HepG2 (cell line): ENCODE data around the gene PSAP. TPM values are rescaled to one million over a fixed set of nuclear protein-coding genes. Genes with fewer than 3 reads are reported as not detected.
A peak's percentile ranks its signal among the peaks of the same experiment; 100 is the strongest.
"Not testable (repeated sequence)": the region's sequence is repeated elsewhere in the genome, so short reads cannot be mapped to it uniquely, and the experiment has no call there.

Source experiments
- ATAC-seq: fragments of 200-7000 bp; cut with Tn5 transposase; 3 replicates; pipeline ENCODE4 v1.9.1; 2020; ENCODE audit warnings: mild to moderate bottlenecking, moderate library complexity
- BruUV-seq: library from RNA; stranded (reverse); fragments of 400-500 nt; replicated peaks from 2 replicates; lab custom pipeline; 2021; lab: Mats Ljungman, UMichigan
- CTCF ChIA-PET: fragments of 300-600 bp; formaldehyde crosslinking; extraction: SDS; loops from one replicate; lab custom pipeline; 2021; ENCODE audit warnings: low total read pairs, inconsistent platforms, low intra/inter-chr PET ratio; lab: Yijun Ruan, JAX
- POLR2A ChIA-PET: fragments of 350-600 bp; sonication (Branson Sonifier 250); formaldehyde crosslinking; loops from one replicate; lab custom pipeline; 2020; ENCODE audit warnings: antibody characterized with exemption, inconsistent platforms; lab: Yijun Ruan, JAX
- DNase-seq: peaks from one replicate; pipeline ENCODE4 v3.0.0-alpha.2; 2015; ENCODE audit warnings: low spot score
- FAIRE-seq: peaks from 3 replicates; lab custom pipeline; 2011; peaks lifted over from hg19 to GRCh38; lab: Jason Lieb, UNC
- H2AFZ ChIP-seq: one replicate; pipeline ENCODE4 v1.6.1; 2011; ENCODE audit warnings: low read length, inconsistent platforms
- H3K27ac ChIP-seq: fragments of 300-600 bp; 3 replicates; pipeline ENCODE4 v1.8.0; 2011; ENCODE audit warnings: mixed run types, mild to moderate bottlenecking, mixed read lengths, low read length, inconsistent platforms; ENCODE audit not compliant: insufficient read depth; ENCODE audit errors: extremely low read length
- H3K27me3 ChIP-seq, 2 experiments: fragments of 200-600 bp in 1 of 2; 2 replicates in 1 of 2; 3 replicates in 1 of 2; pipeline versions ENCODE4 v1.6.0 to v1.8.0; 2011; ENCODE audit warnings: low read length in 2 of 2, mild to moderate bottlenecking in 2 of 2, moderate library complexity in 2 of 2, inconsistent platforms in 1 of 2; ENCODE audit not compliant: insufficient read depth in 2 of 2, control insufficient read depth in 1 of 2
- H3K36me3 ChIP-seq, 2 experiments: fragments of 200-600 bp in 1 of 2; replicated peaks in 1 of 2; 2 replicates in 1 of 2; 3 replicates in 1 of 2; pipeline versions ENCODE4 v1.5.1 to v1.8.0; 2011; ENCODE audit warnings: low read length in 2 of 2, inconsistent platforms in 1 of 2; ENCODE audit not compliant: insufficient read depth in 2 of 2, control insufficient read depth in 1 of 2
- H3K4me1 ChIP-seq: 2 replicates; pipeline ENCODE4 v1.5.1; 2012; ENCODE audit warnings: low read length, inconsistent platforms; ENCODE audit not compliant: insufficient read depth
- H3K4me2 ChIP-seq: 2 replicates; pipeline ENCODE4 v1.6.0; 2011; ENCODE audit warnings: low read depth, low read length, inconsistent platforms
- H3K4me3 ChIP-seq, 3 experiments: fragments of 200-600 bp in 1 of 3; sonication (generic), shearing (Covaris generic) in 1 of 3; replicated peaks in 1 of 3; 2 replicates each; pipeline ENCODE4 v1.5.1; 2011 to 2016; ENCODE audit warnings: low read length in 3 of 3, inconsistent platforms in 2 of 3, low read depth in 2 of 3, mild to moderate bottlenecking in 2 of 3, control low read depth in 1 of 3, mixed read lengths in 1 of 3; ENCODE audit not compliant: insufficient read depth in 1 of 3
- H3K79me2 ChIP-seq: one replicate; pipeline ENCODE4 v1.6.1; 2011; ENCODE audit warnings: low read length, inconsistent platforms; ENCODE audit not compliant: insufficient read depth
- H3K9ac ChIP-seq: 2 replicates; pipeline ENCODE4 v1.6.0; 2011; ENCODE audit warnings: mild to moderate bottlenecking, low read depth, low read length, inconsistent platforms; ENCODE audit not compliant: insufficient read depth
- H3K9me3 ChIP-seq: 2 replicates; pipeline ENCODE4 v1.5.1; 2012; ENCODE audit warnings: mild to moderate bottlenecking, low read length
- H4K20me1 ChIP-seq: 2 replicates; pipeline ENCODE4 v1.6.0; 2011; ENCODE audit warnings: inconsistent platforms, mild to moderate bottlenecking, low read length, moderate library complexity; ENCODE audit not compliant: insufficient read depth
- ATF4 ChIP-seq, 2 experiments: fragments of 450-650 bp in 1 of 2; sonication (generic) in 1 of 2; formaldehyde crosslinking; IDR thresholded peaks; 2 replicates each; pipeline versions ENCODE4 v1.5.0 to v1.8.0; 2020 to 2022; ENCODE audit warnings: mild to moderate bottlenecking in 1 of 2, missing genetic modification reagents in 1 of 2
- FOXA1 ChIP-seq, 2 experiments: fragments of 450-650 bp in 1 of 2; sonication (generic) in 1 of 2; formaldehyde crosslinking in 1 of 2; IDR thresholded peaks; 2 replicates each; pipeline versions ENCODE4 v1.4.0 to v1.6.1; 2016 to 2020; ENCODE audit warnings: missing genetic modification reagents in 1 of 2
- KDM3A ChIP-seq: IDR thresholded peaks from 2 replicates; pipeline ENCODE4 v1.6.1; 2018; ENCODE audit warnings: low read depth, missing compliant biosample characterization
- MAFK ChIP-seq, 2 experiments: IDR thresholded peaks in 1 of 2; conservative IDR thresholded peaks in 1 of 2; 2 replicates each; pipeline ENCODE4 v1.6.1; 2011; ENCODE audit warnings: improper control_type of control experiment in 2 of 2, low read length in 2 of 2
- NR2F6 ChIP-seq, 2 experiments: IDR thresholded peaks; 2 replicates each; pipeline ENCODE4 v1.6.1; 2016; ENCODE audit warnings: antibody characterized with exemption in 1 of 2, mild to moderate bottlenecking in 1 of 2
- RARA ChIP-seq: IDR thresholded peaks from 2 replicates; pipeline ENCODE4 v1.6.1; 2016; ENCODE audit warnings: missing genetic modification reagents, missing compliant biosample characterization
- TEAD3 ChIP-seq: optimal IDR thresholded peaks from 2 replicates; pipeline ENCODE3; 2016; ENCODE audit warnings: borderline replicate concordance
- ZFP82 ChIP-seq: sonication (generic); formaldehyde crosslinking; IDR thresholded peaks from 2 replicates; pipeline ENCODE4 v1.5.1; 2020; ENCODE audit warnings: mild to moderate bottlenecking, missing genetic modification reagents, borderline replicate concordance
- ZNF546 ChIP-seq: sonication (generic); formaldehyde crosslinking; conservative IDR thresholded peaks from 2 replicates; pipeline ENCODE4 v1.8.1; 2023; ENCODE audit warnings: mild to moderate bottlenecking, missing genetic modification reagents
- ZNF792 ChIP-seq: IDR thresholded peaks from 2 replicates; pipeline ENCODE4 v1.6.1; 2016
- WGBS: methylation state at CpG from one replicate; pipeline ENCODE4 v1.1.6; 2017; ENCODE audit warnings: low lambda C conversion rate; 5-methylcytosine and 5-hydroxymethylcytosine counted together
- in situ Hi-C: cut with HindIII; loops from 2 replicates; pipeline ENCODE4 v1.10.0; 2017; ENCODE audit warnings: low pct_unique_long_range_greater_than_20kb; ENCODE audit not compliant: extremely low pct_ligation_motif_present
- intact Hi-C: fragments of 100-400 bp; cut with micrococcal nuclease; formaldehyde crosslinking; loops from one replicate; pipeline ENCODE4 v1.10.0; 2022; ENCODE audit not compliant: unreplicated experiment
- polyA plus RNA-seq, 8 experiments: library from polyadenylated mRNA; depleted of rRNA in 3 of 8; stranded (reverse) in 7 of 8; unstranded in 1 of 8; fragments of >200 nt; fragmentation: Illumina TruSeq in 4 of 8; extraction: Trizol in 4 of 8; gene quantifications; 2 replicates each; pipeline versions ENCODE4 v1.2.1 to v1.2.3, GENCODE V29; 2011 to 2016; ENCODE audit warnings: low read depth in 4 of 8, missing spikeins in 1 of 8, mixed read lengths in 1 of 8; ENCODE audit not compliant: insufficient read depth in 1 of 8
- total RNA-seq, 5 experiments: library from RNA; depleted of rRNA; stranded (reverse); fragments of >200 nt; fragmentation: Illumina TruSeq; extraction: Trizol; gene quantifications; 2 replicates each; pipeline ENCODE4 v1.2.3, GENCODE V29; 2016; ENCODE audit warnings: low read depth in 1 of 5
- TF ChIP-seq, protein P1 (sequence below): sonication (generic); formaldehyde crosslinking; IDR thresholded peaks from 2 replicates; pipeline ENCODE4 v1.9.0; 2022; ENCODE audit warnings: low read depth, missing genetic modification reagents
- TF ChIP-seq, protein P2 (sequence below): IDR thresholded peaks from 2 replicates; pipeline ENCODE4 v1.6.1; 2016; ENCODE audit warnings: low read depth, borderline replicate concordance
- TF ChIP-seq, protein P3 (sequence below): IDR thresholded peaks from 2 replicates; pipeline ENCODE4 v1.6.1; 2012; ENCODE audit warnings: inconsistent platforms

The PSAP gene
- total and polyA plus RNA-seq, 2 of the 13 experiments (the other 11 are each of a cell fraction or from before 2014, with no cell fraction given) = 323 to 643 TPM

GRCh38 chr10:71881307-71881624 is 30.2 kb upstream of the PSAP start:
- H2AFZ ChIP-seq, H3K9me3 ChIP-seq, H3K36me3 ChIP-seq, H3K27ac ChIP-seq, H3K79me2 ChIP-seq, H3K9ac ChIP-seq, DNase-seq, H4K20me1 ChIP-seq, in situ Hi-C loops, ATAC-seq, CTCF ChIA-PET, FAIRE-seq, intact Hi-C loops, BruUV-seq: not testable (repeated sequence)
- H3K4me2 ChIP-seq = peak overlapping the region; percentile 57
- peak; percentile 13 to 45; a peak in 2 of 4 replicates for TF ChIP-seq MAFK (conservative IDR thresholded peaks at IDR 0.05 in 1 of 2, IDR thresholded peaks at IDR 0.05 in 1 of 2; ENCODE audit: low read length in 2 of 2)
- peaks cover 32% of the 10 kb centered on the region for H3K4me1 ChIP-seq
- 2% methylated on average over 2 of the region's 2 CpGs for WGBS
- POLR2A ChIA-PET = interaction anchor here (1.8 kb wide), 1 partner anchor 30 kb away, joined by 5 read pairs; the partner anchor contains the start of gene PSAP
- peaks cover 2 to 18% of the 10 kb centered on the region in 2 experiments; a peak in 2 of 5 replicates for H3K27me3 ChIP-seq
- H3K4me3 ChIP-seq = peak overlapping the region in 1 of 3 experiments; percentile 29; a peak in 1 of 6 replicates

GRCh38 chr10:71880425-71881306 is 29.6 kb upstream of the PSAP start:
- Histone ChIP-seq H3K36me3 (no peaks in the 10 kb centered on the region), H3K4me2 (peak overlapping the region; percentile 57), H3K4me3 (peak overlapping the region in 1 of 3 experiments; percentile 29; a peak in 1 of 6 replicates), H3K9me3 (no peaks in the 10 kb centered on the region), H3K9ac (no peak overlapping the region), H3K79me2 (no peaks in the 10 kb centered on the region), H3K27ac (no peak overlapping the region), H2AFZ (no peak overlapping the region), H4K20me1 (no peaks in the 10 kb centered on the region), H3K4me1 (peaks cover 32% of the 10 kb centered on the region), H3K27me3 (peaks cover 2 to 18% of the 10 kb centered on the region in 2 experiments; a peak in 2 of 5 replicates)
- ChIA-PET CTCF (no interaction called here), POLR2A (interaction anchor here (1.8 kb wide), 1 partner anchor 30 kb away, joined by 5 read pairs; the partner anchor contains the start of gene PSAP)
- no peak for FAIRE-seq
- DNase-seq = peak; percentile 60
- ATAC-seq = peak; percentile 93
- in situ Hi-C loops (no loop called here), intact Hi-C loops (no loop called here)
- 1% methylated on average over 12 of the region's 13 CpGs for WGBS
- BruUV-seq = no TSS peak
- no peak for TF ChIP-seq ZNF792 (CRISPR knock-in tag)
- 0 out of 4 replicates have a peak, but pooled peaks of 1 of the 2 experiments have one; percentile 47 for TF ChIP-seq ATF4 (CRISPR knock-in tag; IDR thresholded peaks at IDR 0.05)
- TF ChIP-seq, protein P1, sequence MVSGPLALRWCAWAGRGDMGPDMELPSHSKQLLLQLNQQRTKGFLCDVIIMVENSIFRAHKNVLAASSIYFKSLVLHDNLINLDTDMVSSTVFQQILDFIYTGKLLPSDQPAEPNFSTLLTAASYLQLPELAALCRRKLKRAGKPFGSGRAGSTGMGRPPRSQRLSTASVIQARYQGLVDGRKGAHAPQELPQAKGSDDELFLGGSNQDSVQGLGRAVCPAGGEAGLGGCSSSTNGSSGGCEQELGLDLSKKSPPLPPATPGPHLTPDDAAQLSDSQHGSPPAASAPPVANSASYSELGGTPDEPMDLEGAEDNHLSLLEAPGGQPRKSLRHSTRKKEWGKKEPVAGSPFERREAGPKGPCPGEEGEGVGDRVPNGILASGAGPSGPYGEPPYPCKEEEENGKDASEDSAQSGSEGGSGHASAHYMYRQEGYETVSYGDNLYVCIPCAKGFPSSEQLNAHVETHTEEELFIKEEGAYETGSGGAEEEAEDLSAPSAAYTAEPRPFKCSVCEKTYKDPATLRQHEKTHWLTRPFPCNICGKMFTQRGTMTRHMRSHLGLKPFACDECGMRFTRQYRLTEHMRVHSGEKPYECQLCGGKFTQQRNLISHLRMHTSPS = peak; percentile 76; the same call in 1 of the 2 replicates
- TF ChIP-seq TEAD3 (CRISPR knock-in tag) = peak; percentile 56
- TF ChIP-seq, protein P2, sequence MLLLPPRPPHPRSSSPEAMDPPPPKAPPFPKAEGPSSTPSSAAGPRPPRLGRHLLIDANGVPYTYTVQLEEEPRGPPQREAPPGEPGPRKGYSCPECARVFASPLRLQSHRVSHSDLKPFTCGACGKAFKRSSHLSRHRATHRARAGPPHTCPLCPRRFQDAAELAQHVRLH (CRISPR knock-in tag) = no peak
- no peak; the same call in 1 of the 2 replicates for TF ChIP-seq FOXA1 (IDR thresholded peaks at IDR 0.05)
- TF ChIP-seq FOXA1 (CRISPR knock-in tag; IDR thresholded peaks at IDR 0.05) = peak; percentile 99
- TF ChIP-seq NR2F6 (IDR thresholded peaks at IDR 0.05) = no peak
- peak; percentile 21; the same call in 1 of the 2 replicates for TF ChIP-seq NR2F6 (CRISPR knock-in tag; IDR thresholded peaks at IDR 0.05)
- TF ChIP-seq ZFP82 (CRISPR knock-in tag) = no peak
- TF ChIP-seq RARA = peak; percentile 75
- no peak for TF ChIP-seq ZNF546 (CRISPR knock-in tag)
- TF ChIP-seq, protein P3, sequence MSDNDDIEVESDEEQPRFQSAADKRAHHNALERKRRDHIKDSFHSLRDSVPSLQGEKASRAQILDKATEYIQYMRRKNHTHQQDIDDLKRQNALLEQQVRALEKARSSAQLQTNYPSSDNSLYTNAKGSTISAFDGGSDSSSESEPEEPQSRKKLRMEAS = peak; percentile 56
- TF ChIP-seq KDM3A = no peak
